SK-N-SH (cell line): ENCODE measurements around the gene PALM2AKAP2. TPM values are rescaled to one million over a fixed set of nuclear protein-coding genes. Genes with fewer than 3 reads are reported as not detected.
"Not testable (repeated sequence)": the region's sequence is repeated elsewhere in the genome, so short reads cannot be mapped to it uniquely, and the experiment has no call there.

Source experiments
- CTCF ChIA-PET: fragments of 300-600, 350-600 bp; formaldehyde crosslinking; extraction: SDS; loops from one replicate; lab custom pipeline; 2021; lab: Yijun Ruan, JAX
- POLR2A ChIA-PET: fragments of 350-600 bp; sonication (Branson Sonifier 250); formaldehyde crosslinking; extraction: SDS; loops from one replicate; lab custom pipeline; 2020; ENCODE audit warnings: antibody characterized with exemption, inconsistent platforms; lab: Yijun Ruan, JAX
- DNase-seq: peaks from one replicate; pipeline ENCODE4 v3.0.0; 2012
- H2AFZ ChIP-seq: fragments of 200-600 bp; sonication (generic); 2 replicates; pipeline ENCODE4 v1.8.1; 2016; ENCODE audit warnings: antibody characterized with exemption, mild to moderate bottlenecking, low read depth
- H3F3A ChIP-seq: fragments of 200-600 bp; sonication (generic); replicated peaks from 2 replicates; pipeline ENCODE3; 2016; ENCODE audit warnings: antibody characterized with exemption, mild to moderate bottlenecking; ENCODE audit not compliant: insufficient read depth
- H3K27ac ChIP-seq, 2 experiments: fragments of 200-500 bp in 1 of 2; fragments of 200-600 bp in 1 of 2; sonication (Bioruptor generic) in 1 of 2; sonication (generic), shearing (Covaris generic) in 1 of 2; 2 replicates each; pipeline versions ENCODE4 v1.5.1 to v1.6.1; 2014 to 2016; ENCODE audit warnings: low read depth in 2 of 2, inconsistent platforms in 1 of 2, low read length in 1 of 2, mild to moderate bottlenecking in 1 of 2, mixed read lengths in 1 of 2
- H3K27me3 ChIP-seq: fragments of 200-600 bp; sonication (generic), shearing (Covaris generic); 2 replicates; pipeline ENCODE4 v1.6.1; 2016; ENCODE audit warnings: mixed run types; ENCODE audit not compliant: insufficient read depth
- H3K36me3 ChIP-seq, 2 experiments: fragments of 200-500 bp in 1 of 2; fragments of 200-600 bp in 1 of 2; sonication (Bioruptor generic) in 1 of 2; sonication (generic) in 1 of 2; replicated peaks in 1 of 2; 2 replicates each; pipeline versions ENCODE3 to v1.5.1; 2014 to 2016; ENCODE audit warnings: low read length in 1 of 2, mild to moderate bottlenecking in 1 of 2; ENCODE audit not compliant: insufficient read depth in 2 of 2, control insufficient read depth in 1 of 2
- H3K4me1 ChIP-seq, 2 experiments: fragments of 200-500 bp in 1 of 2; fragments of 200-600 bp in 1 of 2; sonication (Bioruptor generic) in 1 of 2; sonication (generic), shearing (Covaris generic) in 1 of 2; 2 replicates each; pipeline versions ENCODE4 v1.5.1 to v1.6.1; 2014 to 2016; ENCODE audit warnings: low read depth in 1 of 2, low read length in 1 of 2, mixed run types in 1 of 2; ENCODE audit not compliant: insufficient read depth in 2 of 2, control insufficient read depth in 1 of 2
- H3K4me2 ChIP-seq: fragments of 200-600 bp; sonication (generic), shearing (Covaris generic); 2 replicates; pipeline ENCODE4 v1.6.1; 2017; ENCODE audit warnings: mixed run types
- H3K4me3 ChIP-seq, 2 experiments: fragments of 200-500 bp in 1 of 2; fragments of 200-600 bp in 1 of 2; sonication (Bioruptor generic) in 1 of 2; sonication (generic), shearing (Covaris generic) in 1 of 2; 2 replicates each; pipeline versions ENCODE4 v1.5.1 to v1.8.1; 2014 to 2016; ENCODE audit warnings: low read depth in 2 of 2, inconsistent platforms in 1 of 2, low read length in 1 of 2, mild to moderate bottlenecking in 1 of 2, mixed read lengths in 1 of 2, moderate library complexity in 1 of 2
- H3K79me2 ChIP-seq: fragments of 200-600 bp; sonication (generic); 2 replicates; pipeline ENCODE4 v1.8.1; 2017; ENCODE audit warnings: mild to moderate bottlenecking; ENCODE audit not compliant: insufficient read depth
- H3K9ac ChIP-seq: fragments of 200-600 bp; sonication (generic); 2 replicates; pipeline ENCODE4 v1.6.1; 2017; ENCODE audit warnings: mixed run types
- H3K9me2 ChIP-seq: fragments of 200-600 bp; sonication (generic); 2 replicates; pipeline ENCODE4 v1.6.1; 2017; ENCODE audit warnings: mixed run types
- H3K9me3 ChIP-seq: fragments of 200-600 bp; sonication (generic); 2 replicates; pipeline ENCODE4 v1.6.1; 2017; ENCODE audit warnings: mixed run types, mild to moderate bottlenecking, moderate library complexity
- H4K20me1 ChIP-seq: fragments of 200-600 bp; sonication (generic); 2 replicates; pipeline ENCODE4 v1.6.1; 2017; ENCODE audit warnings: mild to moderate bottlenecking, mixed run types; ENCODE audit not compliant: insufficient read depth
- ELF1 ChIP-seq: IDR thresholded peaks from 2 replicates; pipeline ENCODE4 v1.4.0; 2012
- EP300 ChIP-seq, 2 experiments: IDR thresholded peaks; 2 replicates each; pipeline versions ENCODE4 v1.4.0 to v1.6.1; 2012; ENCODE audit warnings: borderline replicate concordance in 1 of 2, low read depth in 1 of 2, low read length in 1 of 2
- FOSL2 ChIP-seq: IDR thresholded peaks from 2 replicates; pipeline ENCODE4 v1.4.0; 2012; ENCODE audit warnings: low read depth, mild to moderate bottlenecking, moderate library complexity, borderline replicate concordance
- FOXJ3 ChIP-seq: sonication (generic); formaldehyde crosslinking; IDR thresholded peaks from 2 replicates; pipeline ENCODE4 v1.5.1; 2020; ENCODE audit warnings: mild to moderate bottlenecking, missing genetic modification reagents
- FOXM1 ChIP-seq: IDR thresholded peaks from 2 replicates; pipeline ENCODE4 v1.4.0; 2012; ENCODE audit warnings: low read depth, mild to moderate bottlenecking
- GABPA ChIP-seq: IDR thresholded peaks from 2 replicates; pipeline ENCODE4 v1.4.0; 2012; ENCODE audit warnings: low read depth, mild to moderate bottlenecking
- JUND ChIP-seq: IDR thresholded peaks from 2 replicates; pipeline ENCODE4 v1.4.0; 2012
- NFIC ChIP-seq: IDR thresholded peaks from 2 replicates; pipeline ENCODE4 v1.4.0; 2012; ENCODE audit warnings: borderline replicate concordance
- POLR2AphosphoS5 ChIP-seq: IDR thresholded peaks from 2 replicates; pipeline ENCODE4 v1.6.1; 2012; ENCODE audit warnings: low read depth, low read length
- SIN3A ChIP-seq: IDR thresholded peaks from 2 replicates; pipeline ENCODE4 v1.6.1; 2012; ENCODE audit warnings: low read depth, mild to moderate bottlenecking, low read length, moderate library complexity, borderline replicate concordance
- TCF12 ChIP-seq: IDR thresholded peaks from 2 replicates; pipeline ENCODE4 v1.4.0; 2012
- TEAD4 ChIP-seq: IDR thresholded peaks from 2 replicates; pipeline ENCODE4 v1.4.0; 2012; ENCODE audit warnings: mild to moderate bottlenecking, borderline replicate concordance; ENCODE audit not compliant: insufficient read depth
- WGBS: methylation state at CpG from one replicate; pipeline ENCODE4 v1.1.6; 2017; ENCODE audit warnings: low lambda C conversion rate; 5-methylcytosine and 5-hydroxymethylcytosine counted together
- polyA plus RNA-seq, 3 experiments: library from polyadenylated mRNA; depleted of rRNA; stranded (reverse); fragments of >200 nt; gene quantifications; 2 replicates each; pipeline ENCODE4 v1.2.3, GENCODE V29; 2012
- TF ChIP-seq, protein P1 (sequence below): IDR thresholded peaks from 2 replicates; pipeline ENCODE4; 2012
- TF ChIP-seq, protein P2 (sequence below): fragments of 200-600 bp; sonication (generic); IDR thresholded peaks from 2 replicates; pipeline ENCODE4 v1.6.1; 2017; ENCODE audit warnings: antibody characterized with exemption, mild to moderate bottlenecking, moderate library complexity
- TF ChIP-seq, protein P3 (sequence below): IDR thresholded peaks from 2 replicates; pipeline ENCODE4 v1.4.0; 2012; ENCODE audit warnings: low read depth, borderline replicate concordance

The PALM2AKAP2 gene
- polyA plus RNA-seq, 1 of the 3 experiments (the other 2 are of a cell fraction) = 4.3 TPM

DNA sequence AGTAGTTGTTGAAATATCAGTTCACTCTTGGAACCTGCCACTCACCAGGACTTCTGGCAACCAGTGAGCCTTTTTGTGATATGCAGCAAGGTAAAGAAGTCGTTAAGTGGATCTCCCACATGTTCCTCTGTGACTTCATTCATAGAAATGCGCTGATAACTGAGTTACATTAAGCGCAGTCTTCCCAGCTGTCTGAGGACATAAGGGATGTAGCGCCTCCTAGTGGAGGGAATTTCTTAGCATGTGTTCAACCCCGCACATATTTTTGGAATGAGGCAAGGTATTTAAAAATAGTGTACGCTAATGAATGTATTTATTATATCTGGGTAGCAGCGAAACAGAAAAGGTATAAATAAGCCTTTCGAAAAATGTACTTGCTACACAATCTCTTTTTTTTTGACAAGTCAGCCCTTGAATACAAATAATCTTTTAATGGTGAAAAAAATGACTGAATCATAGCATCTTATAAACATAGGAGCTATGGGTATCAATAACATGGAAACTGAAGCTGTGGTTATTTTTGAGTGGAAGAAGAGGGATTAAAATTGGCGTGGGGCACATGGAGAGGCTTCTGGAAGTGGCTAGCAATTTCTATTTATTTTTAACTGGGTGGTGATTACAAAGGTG, 38.0 kb downstream of the PALM2AKAP2 start (continued):
- TF ChIP-seq, protein P1, sequence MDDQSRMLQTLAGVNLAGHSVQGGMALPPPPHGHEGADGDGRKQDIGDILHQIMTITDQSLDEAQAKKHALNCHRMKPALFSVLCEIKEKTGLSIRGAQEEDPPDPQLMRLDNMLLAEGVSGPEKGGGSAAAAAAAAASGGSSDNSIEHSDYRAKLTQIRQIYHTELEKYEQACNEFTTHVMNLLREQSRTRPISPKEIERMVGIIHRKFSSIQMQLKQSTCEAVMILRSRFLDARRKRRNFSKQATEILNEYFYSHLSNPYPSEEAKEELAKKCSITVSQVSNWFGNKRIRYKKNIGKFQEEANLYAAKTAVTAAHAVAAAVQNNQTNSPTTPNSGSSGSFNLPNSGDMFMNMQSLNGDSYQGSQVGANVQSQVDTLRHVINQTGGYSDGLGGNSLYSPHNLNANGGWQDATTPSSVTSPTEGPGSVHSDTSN = peak; percentile 40
- peak; percentile 47; the same call in 1 of the 2 replicates for TF ChIP-seq FOSL2
- no peak for TF ChIP-seq FOXJ3 (CRISPR knock-in tag)
- TF ChIP-seq NFIC = peak; percentile 69
- TF ChIP-seq, protein P2, sequence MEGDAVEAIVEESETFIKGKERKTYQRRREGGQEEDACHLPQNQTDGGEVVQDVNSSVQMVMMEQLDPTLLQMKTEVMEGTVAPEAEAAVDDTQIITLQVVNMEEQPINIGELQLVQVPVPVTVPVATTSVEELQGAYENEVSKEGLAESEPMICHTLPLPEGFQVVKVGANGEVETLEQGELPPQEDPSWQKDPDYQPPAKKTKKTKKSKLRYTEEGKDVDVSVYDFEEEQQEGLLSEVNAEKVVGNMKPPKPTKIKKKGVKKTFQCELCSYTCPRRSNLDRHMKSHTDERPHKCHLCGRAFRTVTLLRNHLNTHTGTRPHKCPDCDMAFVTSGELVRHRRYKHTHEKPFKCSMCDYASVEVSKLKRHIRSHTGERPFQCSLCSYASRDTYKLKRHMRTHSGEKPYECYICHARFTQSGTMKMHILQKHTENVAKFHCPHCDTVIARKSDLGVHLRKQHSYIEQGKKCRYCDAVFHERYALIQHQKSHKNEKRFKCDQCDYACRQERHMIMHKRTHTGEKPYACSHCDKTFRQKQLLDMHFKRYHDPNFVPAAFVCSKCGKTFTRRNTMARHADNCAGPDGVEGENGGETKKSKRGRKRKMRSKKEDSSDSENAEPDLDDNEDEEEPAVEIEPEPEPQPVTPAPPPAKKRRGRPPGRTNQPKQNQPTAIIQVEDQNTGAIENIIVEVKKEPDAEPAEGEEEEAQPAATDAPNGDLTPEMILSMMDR = peak; percentile 85
- peak; percentile 87 for TF ChIP-seq TCF12

- CTCF ChIA-PET = interaction anchor here (1.0 kb wide), 1 partner anchor 248 kb away, joined by 4 read pairs; no protein-coding TSS in a partner anchor
- H3K9me2 ChIP-seq = no peaks in the 10 kb centered on the region
- H3K27ac ChIP-seq = peak overlapping the region; percentile 25 to 64; a peak in 3 of 4 replicates
Observed at GRCh38 chr9:109821711-109822110, 41.7 kb downstream of the PALM2AKAP2 start.

GRCh38 chr9:109825383-109825782, 45.4 kb downstream of the PALM2AKAP2 start:
- peaks cover 82% of the 10 kb centered on the region for H3K79me2 ChIP-seq
- H4K20me1 ChIP-seq, H3K4me3 ChIP-seq, H3K27me3 ChIP-seq, CTCF ChIA-PET, H3K4me1 ChIP-seq, DNase-seq, H3F3A ChIP-seq, POLR2A ChIA-PET, H3K9me3 ChIP-seq, H3K4me2 ChIP-seq, H2AFZ ChIP-seq, H3K36me3 ChIP-seq, H3K9ac ChIP-seq, H3K9me2 ChIP-seq, H3K27ac ChIP-seq: not testable (repeated sequence)
- WGBS = 69% methylated on average over 2 of the region's 2 CpGs

More at GRCh38 chr9:109821711-109822110, 41.7 kb downstream of the PALM2AKAP2 start:
- Histone ChIP-seq H3F3A (peaks cover 15% of the 10 kb centered on the region), H3K9me3 (no peaks in the 10 kb centered on the region), H3K27me3 (no peaks in the 10 kb centered on the region), H3K4me2 (no peak overlapping the region; the same call in 1 of the 2 replicates), H2AFZ (no peak overlapping the region), H3K9ac (0 out of 2 replicates have a peak overlapping the region, but pooled peaks have one; percentile 5), H3K4me1 (peaks cover 10 to 12% of the 10 kb centered on the region in 2 experiments; a peak in 3 of 4 replicates), H3K79me2 (peaks cover 74% of the 10 kb centered on the region)
- POLR2A ChIA-PET = no interaction called here
- 13% methylated on average over 1 of the region's 1 CpG for WGBS
- DNase-seq = no peak
- TF ChIP-seq JUND (peak; percentile 31; the same call in 1 of the 2 replicates), GABPA (no peak), FOSL2 (peak; percentile 27; the same call in 1 of the 2 replicates), POLR2AphosphoS5 (peak; percentile 47; the same call in 1 of the 2 replicates), TCF12 (peak; percentile 80), SIN3A (no peak), EP300 (IDR thresholded peaks at IDR 0.05; ENCODE audit: borderline replicate concordance in 1 of 2, low read depth in 1 of 2, low read length in 1 of 2) (peak in 1 of 2 experiments; percentile 65; a peak in 1 of 4 replicates), TEAD4 (peak; percentile 75; the same call in 1 of the 2 replicates), FOXM1 (no peak), ELF1 (no peak), FOXJ3 (CRISPR knock-in tag) (no peak)
- TF ChIP-seq, protein P1 = peak; percentile 76
- TF ChIP-seq, protein P3, sequence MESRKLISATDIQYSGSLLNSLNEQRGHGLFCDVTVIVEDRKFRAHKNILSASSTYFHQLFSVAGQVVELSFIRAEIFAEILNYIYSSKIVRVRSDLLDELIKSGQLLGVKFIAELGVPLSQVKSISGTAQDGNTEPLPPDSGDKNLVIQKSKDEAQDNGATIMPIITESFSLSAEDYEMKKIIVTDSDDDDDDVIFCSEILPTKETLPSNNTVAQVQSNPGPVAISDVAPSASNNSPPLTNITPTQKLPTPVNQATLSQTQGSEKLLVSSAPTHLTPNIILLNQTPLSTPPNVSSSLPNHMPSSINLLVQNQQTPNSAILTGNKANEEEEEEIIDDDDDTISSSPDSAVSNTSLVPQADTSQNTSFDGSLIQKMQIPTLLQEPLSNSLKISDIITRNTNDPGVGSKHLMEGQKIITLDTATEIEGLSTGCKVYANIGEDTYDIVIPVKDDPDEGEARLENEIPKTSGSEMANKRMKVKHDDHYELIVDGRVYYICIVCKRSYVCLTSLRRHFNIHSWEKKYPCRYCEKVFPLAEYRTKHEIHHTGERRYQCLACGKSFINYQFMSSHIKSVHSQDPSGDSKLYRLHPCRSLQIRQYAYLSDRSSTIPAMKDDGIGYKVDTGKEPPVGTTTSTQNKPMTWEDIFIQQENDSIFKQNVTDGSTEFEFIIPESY = no peak
- TF ChIP-seq, all 33 proteins: peak for 7
- Histone ChIP-seq H3K36me3 (no peaks in the 10 kb centered on the region), H3K4me3 (no peak overlapping the region), H4K20me1 (no peaks in the 10 kb centered on the region)
